Measurements from ENCODE around the gene SPATA31D1. TPM values are rescaled to one million over a fixed set of nuclear protein-coding genes. Genes with fewer than 3 reads are reported as not detected.

Gene SPATA31D1
- total RNA-seq, 6 experiments from 2014 or later: not detected

DNA sequence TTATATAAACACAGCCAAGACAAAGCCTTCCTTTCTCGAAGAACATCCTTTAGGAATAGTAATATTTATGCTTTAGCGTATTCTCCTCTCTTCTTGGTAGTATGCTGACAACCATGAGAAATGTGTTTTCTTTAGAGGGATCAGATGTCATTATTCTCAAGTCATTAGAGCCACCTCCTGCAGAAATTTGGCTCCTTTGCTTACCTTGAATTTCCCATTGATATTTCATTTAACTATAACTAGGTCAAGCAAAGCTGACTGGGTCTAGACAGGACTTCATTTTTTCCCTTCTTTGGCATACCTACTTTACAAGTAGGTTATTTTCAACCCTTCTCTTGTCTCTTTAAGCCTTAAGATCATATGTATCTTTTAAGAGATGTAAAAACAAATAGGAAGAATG, 50.3 kb downstream of the SPATA31D1 start:
- Mint-ChIP-seq H3K4me3 (no peak overlapping the region), H3K36me3 (ENCODE audit: low read depth) (no peaks in the 10 kb centered on the region), H3K27me3 (ENCODE audit: insufficient read depth) (no peaks in the 10 kb centered on the region; the same call in 1 of the 2 replicates), H3K4me1 (ENCODE audit: low read depth) (peaks cover 6% of the 10 kb centered on the region), H3K9me3 (no peaks in the 10 kb centered on the region), H3K27ac (no peak overlapping the region)
- TF ChIP-seq, protein P1, sequence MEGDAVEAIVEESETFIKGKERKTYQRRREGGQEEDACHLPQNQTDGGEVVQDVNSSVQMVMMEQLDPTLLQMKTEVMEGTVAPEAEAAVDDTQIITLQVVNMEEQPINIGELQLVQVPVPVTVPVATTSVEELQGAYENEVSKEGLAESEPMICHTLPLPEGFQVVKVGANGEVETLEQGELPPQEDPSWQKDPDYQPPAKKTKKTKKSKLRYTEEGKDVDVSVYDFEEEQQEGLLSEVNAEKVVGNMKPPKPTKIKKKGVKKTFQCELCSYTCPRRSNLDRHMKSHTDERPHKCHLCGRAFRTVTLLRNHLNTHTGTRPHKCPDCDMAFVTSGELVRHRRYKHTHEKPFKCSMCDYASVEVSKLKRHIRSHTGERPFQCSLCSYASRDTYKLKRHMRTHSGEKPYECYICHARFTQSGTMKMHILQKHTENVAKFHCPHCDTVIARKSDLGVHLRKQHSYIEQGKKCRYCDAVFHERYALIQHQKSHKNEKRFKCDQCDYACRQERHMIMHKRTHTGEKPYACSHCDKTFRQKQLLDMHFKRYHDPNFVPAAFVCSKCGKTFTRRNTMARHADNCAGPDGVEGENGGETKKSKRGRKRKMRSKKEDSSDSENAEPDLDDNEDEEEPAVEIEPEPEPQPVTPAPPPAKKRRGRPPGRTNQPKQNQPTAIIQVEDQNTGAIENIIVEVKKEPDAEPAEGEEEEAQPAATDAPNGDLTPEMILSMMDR (IDR thresholded peaks at IDR 0.05): no peak
- no peak for DNase-seq

Other genes starting within 250 kb of the SPATA31D1 start
- gene SPATA31D4, start 60.3 kb upstream of the SPATA31D1 start, total RNA-seq (2021; fragmentation: NEBNext Ultra II Directional; extraction: Animal tissue kit (Norgen Biotek cat#: 25700)): not detected
- not detected for gene SPATA31D3, start 45.3 kb upstream of the SPATA31D1 start, total RNA-seq (2021; fragmentation: NEBNext Ultra II Directional; extraction: Animal tissue kit (Norgen Biotek cat#: 25700))

Measured in HFFc6 (cell line).